ENCODE data around the gene SLC25A13.

- TF ChIP-seq CTCF (IDR thresholded peaks at IDR 0.05 in 4 of 5, conservative IDR thresholded peaks at IDR 0.05 in 1 of 5) (no peak), POLR2A (IDR thresholded peaks at IDR 0.05) (no peak)
Observed at GRCh38 chr7:96346293-96346953, 24.5 kb upstream of the SLC25A13 start.
